SU-DHL-6 (cell line): ENCODE measurements around the gene ADGRE3.

Experiments used
- H2AFZ ChIP-seq: fragments of 200-600 bp; sonication (generic); 2 replicates; pipeline ENCODE4 v1.6.1; 2014; ENCODE audit warnings: low read depth, mild to moderate bottlenecking, moderate library complexity, mixed read lengths, antibody characterized with exemption, low read length; ENCODE audit not compliant: severe bottlenecking
- H3F3A ChIP-seq: fragments of 200-600 bp; shearing (Covaris generic); 2 replicates; pipeline ENCODE4 v1.6.0; 2016; ENCODE audit warnings: antibody characterized with exemption, mild to moderate bottlenecking; ENCODE audit not compliant: insufficient read depth
- H3K27ac ChIP-seq: fragments of 200-600 bp; sonication (generic); 2 replicates; pipeline ENCODE4 v1.5.1; 2016; ENCODE audit warnings: low read depth, mild to moderate bottlenecking, low read length, moderate library complexity, mixed read lengths
- H3K27me3 ChIP-seq: fragments of 200-600 bp; sonication (generic), shearing (Covaris generic); 2 replicates; pipeline ENCODE4 v1.6.0; 2014; ENCODE audit warnings: mild to moderate bottlenecking, low read length
- H3K36me3 ChIP-seq: fragments of 200-600 bp; sonication (generic); 2 replicates; pipeline ENCODE4 v1.6.1; 2014; ENCODE audit warnings: mild to moderate bottlenecking, low read length, mixed read lengths
- H3K4me2 ChIP-seq: fragments of 300-600, 200-600 bp; shearing (Covaris generic), sonication (generic); 2 replicates; pipeline ENCODE4 v1.6.0; 2014; ENCODE audit warnings: low read length, low read depth, mild to moderate bottlenecking; ENCODE audit not compliant: poor library complexity, severe bottlenecking
- H3K4me3 ChIP-seq: fragments of 200-600 bp; sonication (generic); 2 replicates; pipeline ENCODE4 v1.5.1; 2014; ENCODE audit warnings: antibody characterized with exemption, low read length, mild to moderate bottlenecking, mixed read lengths; ENCODE audit not compliant: insufficient read depth, poor library complexity, severe bottlenecking
- H3K79me2 ChIP-seq: fragments of 200-600 bp; sonication (generic); 2 replicates; pipeline ENCODE4 v1.6.1; 2014; ENCODE audit warnings: mild to moderate bottlenecking, low read length, moderate library complexity; ENCODE audit not compliant: insufficient read depth
- H3K9ac ChIP-seq: fragments of 200-600 bp; sonication (generic); 2 replicates; pipeline ENCODE4 v1.7.0; 2014; ENCODE audit warnings: mild to moderate bottlenecking, low read length
- H3K9me2 ChIP-seq: fragments of 200-600 bp; sonication (generic); replicated peaks from 2 replicates; pipeline ENCODE4 v1.6.1; 2014; ENCODE audit warnings: low read length; ENCODE audit not compliant: insufficient read depth
- H3K9me3 ChIP-seq: fragments of 200-600 bp; sonication (generic); 2 replicates; pipeline ENCODE4 v1.6.1; 2014; ENCODE audit warnings: low read length, mixed read lengths; ENCODE audit not compliant: insufficient read depth
- H4K20me1 ChIP-seq: fragments of 200-600 bp; sonication (generic); 2 replicates; pipeline ENCODE4 v1.6.1; 2014; ENCODE audit warnings: low read depth, mild to moderate bottlenecking, antibody characterized with exemption, low read length, moderate library complexity, mixed read lengths
- EZH2phosphoT487 ChIP-seq: fragments of 200-600 bp; sonication (generic), shearing (Covaris generic); conservative IDR thresholded peaks from 2 replicates; pipeline ENCODE4 v1.6.1; 2018; ENCODE audit warnings: mild to moderate bottlenecking, antibody characterized with exemption, low read length, moderate library complexity, mixed read lengths
- TF ChIP-seq, protein P1 (sequence below): fragments of 200-600 bp; sonication (generic); IDR thresholded peaks from one replicate; pipeline ENCODE4 v1.5.1; 2017; ENCODE audit warnings: antibody characterized with exemption, mild to moderate bottlenecking, low read length, moderate library complexity; ENCODE audit not compliant: insufficient read depth, poor library complexity, severe bottlenecking

The ADGRE3 gene

DNA sequence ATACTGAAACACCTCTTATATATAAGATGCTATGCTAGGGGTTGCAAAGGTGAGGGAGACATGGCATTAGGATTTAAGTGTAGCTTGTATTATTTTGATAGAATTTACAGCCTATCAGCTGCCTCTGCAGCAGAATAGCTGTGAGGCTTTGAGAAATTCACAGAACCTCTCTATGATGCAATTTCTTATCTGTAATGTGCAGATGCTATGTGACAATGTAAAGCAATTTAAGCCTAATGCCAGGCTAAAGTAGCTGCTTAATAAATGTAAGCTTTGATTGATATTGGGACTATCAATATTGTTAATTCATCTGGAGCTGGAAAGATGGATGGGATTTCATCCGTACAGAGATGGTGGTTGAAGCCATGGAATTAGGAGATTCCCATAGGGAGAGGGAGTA lies 1.6 kb downstream of the ADGRE3 start:
- Histone ChIP-seq H3F3A (no peaks in the 10 kb centered on the region), H3K27me3 (no peaks in the 10 kb centered on the region), H3K27ac (no peak overlapping the region), H4K20me1 (no peaks in the 10 kb centered on the region), H3K9me2 (no peaks in the 10 kb centered on the region), H3K4me2 (no peak overlapping the region), H3K9me3 (no peaks in the 10 kb centered on the region), H3K9ac (no peak overlapping the region), H3K4me3 (no peak overlapping the region), H3K79me2 (no peaks in the 10 kb centered on the region), H3K36me3 (no peaks in the 10 kb centered on the region), H2AFZ (no peak overlapping the region)
- no peak for TF ChIP-seq EZH2phosphoT487
- TF ChIP-seq, protein P1, sequence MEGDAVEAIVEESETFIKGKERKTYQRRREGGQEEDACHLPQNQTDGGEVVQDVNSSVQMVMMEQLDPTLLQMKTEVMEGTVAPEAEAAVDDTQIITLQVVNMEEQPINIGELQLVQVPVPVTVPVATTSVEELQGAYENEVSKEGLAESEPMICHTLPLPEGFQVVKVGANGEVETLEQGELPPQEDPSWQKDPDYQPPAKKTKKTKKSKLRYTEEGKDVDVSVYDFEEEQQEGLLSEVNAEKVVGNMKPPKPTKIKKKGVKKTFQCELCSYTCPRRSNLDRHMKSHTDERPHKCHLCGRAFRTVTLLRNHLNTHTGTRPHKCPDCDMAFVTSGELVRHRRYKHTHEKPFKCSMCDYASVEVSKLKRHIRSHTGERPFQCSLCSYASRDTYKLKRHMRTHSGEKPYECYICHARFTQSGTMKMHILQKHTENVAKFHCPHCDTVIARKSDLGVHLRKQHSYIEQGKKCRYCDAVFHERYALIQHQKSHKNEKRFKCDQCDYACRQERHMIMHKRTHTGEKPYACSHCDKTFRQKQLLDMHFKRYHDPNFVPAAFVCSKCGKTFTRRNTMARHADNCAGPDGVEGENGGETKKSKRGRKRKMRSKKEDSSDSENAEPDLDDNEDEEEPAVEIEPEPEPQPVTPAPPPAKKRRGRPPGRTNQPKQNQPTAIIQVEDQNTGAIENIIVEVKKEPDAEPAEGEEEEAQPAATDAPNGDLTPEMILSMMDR: no peak

GRCh38 chr19:14672188-14672872 lies 2.3 kb downstream of the ADGRE3 start:
- Histone ChIP-seq H3K9me2 (no peaks in the 10 kb centered on the region), H2AFZ (no peak overlapping the region), H3K9ac (no peak overlapping the region), H3K27me3 (no peaks in the 10 kb centered on the region), H3K27ac (no peak overlapping the region), H3K9me3 (no peaks in the 10 kb centered on the region), H3K36me3 (no peaks in the 10 kb centered on the region), H3F3A (no peaks in the 10 kb centered on the region), H3K4me3 (no peak overlapping the region), H3K4me2 (no peak overlapping the region), H3K79me2 (no peaks in the 10 kb centered on the region), H4K20me1 (no peaks in the 10 kb centered on the region)
- TF ChIP-seq, protein P1: no peak
- TF ChIP-seq EZH2phosphoT487: no peak

GRCh38 chr19:14670408-14670807 lies 4.2 kb downstream of the ADGRE3 start:
- Histone ChIP-seq H3K27ac (no peak overlapping the region), H3K27me3 (no peaks in the 10 kb centered on the region), H3K4me3 (no peak overlapping the region), H2AFZ (no peak overlapping the region), H3K9ac (no peak overlapping the region), H4K20me1 (no peaks in the 10 kb centered on the region), H3K79me2 (no peaks in the 10 kb centered on the region), H3K9me2 (no peaks in the 10 kb centered on the region), H3K9me3 (no peaks in the 10 kb centered on the region), H3K4me2 (no peak overlapping the region), H3K36me3 (no peaks in the 10 kb centered on the region), H3F3A (no peaks in the 10 kb centered on the region)
- TF ChIP-seq, protein P1: no peak
- TF ChIP-seq EZH2phosphoT487: no peak
